CD4-positive, alpha-beta T cell treated with Interleukin-12 subunit alpha and Interleukin-12 subunit beta, for 1 hour (primary cell): ENCODE data around the gene TMEM81.

ENCODE experiments used
- DNase-seq: peaks from one replicate; pipeline ENCODE4 v3.0.0-alpha.2; 2020

TMEM81 gene

GRCh38 chr1:205057808-205058575, 26.3 kb downstream of the TMEM81 start:
- DNase-seq: no peak

- DNase-seq: no peak
Observed at GRCh38 chr1:205056956-205057568, 27.2 kb downstream of the TMEM81 start.

GRCh38 chr1:205056188-205056611, 28.1 kb downstream of the TMEM81 start:
- DNase-seq: no peak

- no peak for DNase-seq
Observed at GRCh38 chr1:205054013-205054412, 30.2 kb downstream of the TMEM81 start.

GRCh38 chr1:205053296-205053695, 31.0 kb downstream of the TMEM81 start:
- DNase-seq: no peak

GRCh38 chr1:205052690-205053089, 31.6 kb downstream of the TMEM81 start:
- no peak for DNase-seq

- DNase-seq: no peak
Observed at GRCh38 chr1:205049479-205049878, 34.8 kb downstream of the TMEM81 start.

- no peak for DNase-seq
Observed at GRCh38 chr1:205048382-205048781, 35.9 kb downstream of the TMEM81 start.

- DNase-seq: no peak
Observed at GRCh38 chr1:205047764-205048231, 36.5 kb downstream of the TMEM81 start.

- no peak for DNase-seq
Observed at GRCh38 chr1:205046870-205047269, 37.4 kb downstream of the TMEM81 start.

- DNase-seq: no peak
Observed at GRCh38 chr1:205045146-205045545, 39.1 kb downstream of the TMEM81 start.

- no peak for DNase-seq
Observed at GRCh38 chr1:205044741-205045140, 39.5 kb downstream of the TMEM81 start.

- DNase-seq: no peak
Observed at GRCh38 chr1:205043866-205044265, 40.4 kb downstream of the TMEM81 start.

GRCh38 chr1:205042911-205043806, 41.1 kb downstream of the TMEM81 start, which contains the start of gene CNTN2:
TSS of gene CNTN2 (plus strand) at chr1:205043212. CDS start at chr1:205053186, 9,974 bp downstream.
- DNase-seq: no peak

GRCh38 chr1:205041998-205042910, 42.0 kb downstream of the TMEM81 start:
- no peak for DNase-seq

GRCh38 chr1:205041001-205041715, 43.1 kb downstream of the TMEM81 start:
- no peak for DNase-seq

- no peak for DNase-seq
Observed at GRCh38 chr1:205038132-205038786, 46.0 kb downstream of the TMEM81 start.

- DNase-seq: no peak
Observed at GRCh38 chr1:205037539-205037938, 46.7 kb downstream of the TMEM81 start.
